HEK293 (cell line): ENCODE data around the gene POLR2H.

Experiments used
- CTCF ChIA-PET: fragments of 350-600 bp; formaldehyde crosslinking; extraction: SDS; loops from one replicate; lab custom pipeline; 2021; ENCODE audit warnings: antibody characterized with exemption; lab: Yijun Ruan, JAX
- POLR2A ChIA-PET: fragments of 300-600 bp; formaldehyde crosslinking; extraction: SDS; loops from one replicate; lab custom pipeline; 2020; ENCODE audit warnings: antibody characterized with exemption, inconsistent platforms; lab: Yijun Ruan, JAX
- H3K27ac ChIP-seq: fragments of 200-500 bp; sonication (Bioruptor generic); 2 replicates; pipeline ENCODE4 v1.5.1; 2014; ENCODE audit warnings: low read depth, low read length, control low read depth, inconsistent platforms; ENCODE audit errors: extremely low read depth
- H3K36me3 ChIP-seq, 2 experiments: fragments of 200-500 bp in 1 of 2; sonication (Bioruptor generic) in 1 of 2; 1 replicate in 1 of 2; 2 replicates in 1 of 2; pipeline ENCODE4 v1.5.1; 2014 to 2017; ENCODE audit warnings: inconsistent platforms in 2 of 2, low read length in 2 of 2; ENCODE audit not compliant: control insufficient read depth in 2 of 2, insufficient read depth in 1 of 2
- H3K4me1 ChIP-seq: fragments of 200-500 bp; sonication (Bioruptor generic); 2 replicates; pipeline ENCODE4 v1.5.1; 2014; ENCODE audit warnings: mild to moderate bottlenecking, low read length, inconsistent platforms; ENCODE audit not compliant: control insufficient read depth, insufficient read depth
- H3K4me3 ChIP-seq: 2 replicates; pipeline ENCODE4 v1.5.1; 2011; ENCODE audit warnings: low read depth, mild to moderate bottlenecking, control low read depth, low read length, moderate library complexity
- H3K9me3 ChIP-seq: fragments of 200-500 bp; sonication (Bioruptor generic); 2 replicates; pipeline ENCODE4 v1.5.1; 2014; ENCODE audit warnings: low read depth, low read length, inconsistent platforms; ENCODE audit not compliant: control insufficient read depth, insufficient read depth
- HOXC10 ChIP-seq: sonication (generic); formaldehyde crosslinking; IDR thresholded peaks from 2 replicates; pipeline ENCODE4 v1.8.1; 2023; ENCODE audit warnings: mild to moderate bottlenecking, missing genetic modification reagents
- KLF10 ChIP-seq: fragments of 450-650 bp; IDR thresholded peaks from 2 replicates; pipeline ENCODE4 v1.5.1; 2018; ENCODE audit warnings: missing biosample characterization, mild to moderate bottlenecking, missing genetic modification characterization
- ZBTB8A ChIP-seq: fragments of 450-650 bp; formaldehyde crosslinking; IDR thresholded peaks from 2 replicates; pipeline ENCODE4 v1.5.1; 2016; ENCODE audit warnings: missing biosample characterization, missing genetic modification characterization
- ZFP37 ChIP-seq: fragments of 450-650 bp; formaldehyde crosslinking; IDR thresholded peaks from 2 replicates; pipeline ENCODE4 v1.5.1; 2016; ENCODE audit warnings: missing biosample characterization, missing genetic modification characterization
- ZNF146 ChIP-seq: fragments of 450-650 bp; formaldehyde crosslinking; IDR thresholded peaks from 2 replicates; pipeline ENCODE4 v1.5.1; 2016; ENCODE audit warnings: missing biosample characterization, missing genetic modification characterization
- ZNF202 ChIP-seq: fragments of 450-650 bp; formaldehyde crosslinking; IDR thresholded peaks from 2 replicates; pipeline ENCODE4 v1.5.1; 2016; ENCODE audit warnings: missing biosample characterization, missing genetic modification characterization, borderline replicate concordance
- ZNF223 ChIP-seq: fragments of 450-650 bp; formaldehyde crosslinking; IDR thresholded peaks from 2 replicates; pipeline ENCODE4 v1.5.1; 2016; ENCODE audit warnings: missing biosample characterization, missing genetic modification characterization
- ZNF239 ChIP-seq: fragments of 450-650 bp; formaldehyde crosslinking; IDR thresholded peaks from 2 replicates; pipeline ENCODE4 v1.5.1; 2016; ENCODE audit warnings: missing biosample characterization, missing genetic modification characterization
- ZNF280D ChIP-seq: fragments of 450-650 bp; formaldehyde crosslinking; IDR thresholded peaks from 2 replicates; pipeline ENCODE4 v1.5.1; 2016; ENCODE audit warnings: missing biosample characterization, missing genetic modification characterization
- ZNF341 ChIP-seq: fragments of 450-650 bp; formaldehyde crosslinking; IDR thresholded peaks from 2 replicates; pipeline ENCODE4; 2016; ENCODE audit warnings: low read depth, missing biosample characterization, missing genetic modification characterization
- ZNF394 ChIP-seq: fragments of 450-650 bp; formaldehyde crosslinking; IDR thresholded peaks from 2 replicates; pipeline ENCODE4 v1.5.1; 2016; ENCODE audit warnings: missing biosample characterization, missing genetic modification characterization, mild to moderate bottlenecking, moderate library complexity, borderline replicate concordance
- ZNF423 ChIP-seq: fragments of 450-650 bp; formaldehyde crosslinking; IDR thresholded peaks from 2 replicates; pipeline ENCODE4 v1.5.1; 2016; ENCODE audit warnings: missing biosample characterization, missing genetic modification characterization
- ZNF530 ChIP-seq: fragments of 450-650 bp; formaldehyde crosslinking; IDR thresholded peaks from 2 replicates; pipeline ENCODE4 v1.5.1; 2016; ENCODE audit warnings: low read depth, missing biosample characterization, missing genetic modification characterization
- ZNF580 ChIP-seq: fragments of 450-650 bp; formaldehyde crosslinking; IDR thresholded peaks from 2 replicates; pipeline ENCODE4 v1.5.1; 2016; ENCODE audit warnings: missing biosample characterization, missing genetic modification characterization
- ZNF639 ChIP-seq: fragments of 450-650 bp; formaldehyde crosslinking; IDR thresholded peaks from 2 replicates; pipeline ENCODE4 v1.5.1; 2016; ENCODE audit warnings: missing biosample characterization, missing genetic modification characterization
- ZNF701 ChIP-seq: fragments of 450-650 bp; formaldehyde crosslinking; IDR thresholded peaks from 2 replicates; pipeline ENCODE4 v1.5.1; 2016; ENCODE audit warnings: missing biosample characterization, missing genetic modification characterization
- TF ChIP-seq, protein P1 (sequence below): fragments of 450-650 bp; formaldehyde crosslinking; IDR thresholded peaks from 2 replicates; pipeline ENCODE4 v1.5.1; 2016; ENCODE audit warnings: missing biosample characterization, missing genetic modification characterization

Gene POLR2H

DNA sequence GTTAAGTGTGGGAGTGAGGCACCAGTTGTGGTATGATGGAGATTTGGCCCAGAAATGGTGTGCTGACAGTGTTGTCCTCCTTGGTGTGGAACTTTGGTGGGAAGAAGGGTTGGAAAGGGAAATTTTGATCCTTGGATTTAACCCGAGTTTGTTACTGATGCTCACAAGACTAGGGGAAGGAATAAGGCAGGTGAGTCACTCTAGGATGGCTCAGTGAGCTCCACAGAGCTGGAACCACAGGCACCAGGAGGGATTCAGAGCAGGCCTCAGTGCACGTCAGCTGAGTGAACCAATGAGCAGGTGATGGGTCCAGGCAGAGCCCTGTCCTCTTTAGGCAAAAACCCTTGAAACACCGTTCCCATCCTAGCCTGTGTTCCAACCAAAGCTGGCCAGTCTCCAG lies 29.8 kb downstream of the POLR2H start (continued):
- no peak for TF ChIP-seq ZNF394 (tag by site-specific recombination)
- TF ChIP-seq ZNF701 (tag by site-specific recombination) = no peak
- TF ChIP-seq ZNF341 (tag by site-specific recombination) = no peak
- TF ChIP-seq ZBTB8A (tag by site-specific recombination) = no peak

DNA sequence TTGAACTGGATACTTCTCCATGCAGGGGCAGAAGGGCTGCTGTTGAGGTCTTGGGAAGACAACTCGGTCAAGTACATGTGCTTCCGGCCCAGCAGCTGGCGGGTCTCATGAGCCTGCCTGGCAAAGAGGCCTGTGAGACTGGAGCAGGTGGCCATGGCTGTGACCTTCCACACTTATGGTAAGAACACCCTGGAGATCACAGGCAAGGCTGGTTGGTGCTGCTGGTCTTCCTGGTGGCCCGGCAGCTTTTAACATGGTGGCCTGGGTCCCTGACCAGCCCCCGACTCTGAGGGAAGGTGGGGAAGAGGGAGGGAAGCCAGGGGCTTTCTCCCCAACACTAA lies 33.8 kb downstream of the POLR2H start:
- Histone ChIP-seq H3K27ac (no peak overlapping the region), H3K4me1 (no peaks in the 10 kb centered on the region), H3K9me3 (no peaks in the 10 kb centered on the region), H3K4me3 (no peak overlapping the region), H3K36me3 (no peaks in the 10 kb centered on the region)
- ChIA-PET POLR2A (no interaction called here), CTCF (interaction anchor here (0.8 to 1.1 kb wide), 2 partner anchors 24 to 66 kb away, joined by 3 to 4 read pairs; no protein-coding TSS in a partner anchor)
- no peak for TF ChIP-seq ZNF202 (tag by site-specific recombination)
- TF ChIP-seq ZNF580 (tag by site-specific recombination) = no peak
- no peak for TF ChIP-seq ZNF280D (tag by site-specific recombination)
- no peak for TF ChIP-seq ZNF530
- no peak for TF ChIP-seq KLF10 (tag by site-specific recombination)
- TF ChIP-seq HOXC10 (CRISPR knock-in tag) = no peak
- no peak for TF ChIP-seq ZNF239 (tag by site-specific recombination)
- no peak for TF ChIP-seq ZNF223 (tag by site-specific recombination)
- no peak for TF ChIP-seq ZFP37 (tag by site-specific recombination)
- TF ChIP-seq, protein P1, sequence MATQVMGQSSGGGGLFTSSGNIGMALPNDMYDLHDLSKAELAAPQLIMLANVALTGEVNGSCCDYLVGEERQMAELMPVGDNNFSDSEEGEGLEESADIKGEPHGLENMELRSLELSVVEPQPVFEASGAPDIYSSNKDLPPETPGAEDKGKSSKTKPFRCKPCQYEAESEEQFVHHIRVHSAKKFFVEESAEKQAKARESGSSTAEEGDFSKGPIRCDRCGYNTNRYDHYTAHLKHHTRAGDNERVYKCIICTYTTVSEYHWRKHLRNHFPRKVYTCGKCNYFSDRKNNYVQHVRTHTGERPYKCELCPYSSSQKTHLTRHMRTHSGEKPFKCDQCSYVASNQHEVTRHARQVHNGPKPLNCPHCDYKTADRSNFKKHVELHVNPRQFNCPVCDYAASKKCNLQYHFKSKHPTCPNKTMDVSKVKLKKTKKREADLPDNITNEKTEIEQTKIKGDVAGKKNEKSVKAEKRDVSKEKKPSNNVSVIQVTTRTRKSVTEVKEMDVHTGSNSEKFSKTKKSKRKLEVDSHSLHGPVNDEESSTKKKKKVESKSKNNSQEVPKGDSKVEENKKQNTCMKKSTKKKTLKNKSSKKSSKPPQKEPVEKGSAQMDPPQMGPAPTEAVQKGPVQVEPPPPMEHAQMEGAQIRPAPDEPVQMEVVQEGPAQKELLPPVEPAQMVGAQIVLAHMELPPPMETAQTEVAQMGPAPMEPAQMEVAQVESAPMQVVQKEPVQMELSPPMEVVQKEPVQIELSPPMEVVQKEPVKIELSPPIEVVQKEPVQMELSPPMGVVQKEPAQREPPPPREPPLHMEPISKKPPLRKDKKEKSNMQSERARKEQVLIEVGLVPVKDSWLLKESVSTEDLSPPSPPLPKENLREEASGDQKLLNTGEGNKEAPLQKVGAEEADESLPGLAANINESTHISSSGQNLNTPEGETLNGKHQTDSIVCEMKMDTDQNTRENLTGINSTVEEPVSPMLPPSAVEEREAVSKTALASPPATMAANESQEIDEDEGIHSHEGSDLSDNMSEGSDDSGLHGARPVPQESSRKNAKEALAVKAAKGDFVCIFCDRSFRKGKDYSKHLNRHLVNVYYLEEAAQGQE = no peak
- no peak for TF ChIP-seq ZNF423
- TF ChIP-seq ZNF639 (tag by site-specific recombination) = no peak
- no peak for TF ChIP-seq ZNF146
- no peak for TF ChIP-seq ZNF394 (tag by site-specific recombination)
